VCaP (cell line): ENCODE results near the gene NUDT21.
A peak's percentile ranks its signal among the peaks of the same experiment; 100 is the strongest.

Experiments
- H3K27ac ChIP-seq: fragments of 450-650 bp; 2 replicates; pipeline ENCODE4 v1.5.1; 2017
- TF ChIP-seq, protein P1 (sequence below): fragments of 450-650 bp; conservative IDR thresholded peaks from 2 replicates; pipeline ENCODE4 v1.5.1; 2017; ENCODE audit warnings: mild to moderate bottlenecking, moderate library complexity

NUDT21 gene

DNA sequence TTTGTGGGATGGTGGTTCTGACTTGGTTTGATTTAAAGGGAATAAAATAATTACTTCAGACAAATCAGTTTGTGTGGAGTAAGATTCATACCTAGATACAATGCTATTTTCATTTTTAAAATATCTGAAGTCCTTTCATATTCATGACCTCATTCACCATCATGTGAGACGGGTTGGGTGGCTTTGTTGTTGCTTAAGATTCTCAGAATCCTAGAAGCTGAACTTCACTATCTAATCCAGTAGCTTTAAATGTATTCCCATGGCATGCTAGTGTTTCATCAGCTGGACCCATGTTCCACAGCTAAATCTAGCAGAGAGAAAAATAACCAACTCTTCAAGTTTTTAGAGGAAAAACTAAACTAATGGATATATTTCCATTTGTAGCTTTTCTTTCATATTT, 23.0 kb downstream of the NUDT21 start:
- H3K27ac ChIP-seq: no peak overlapping the region
- TF ChIP-seq, protein P1, sequence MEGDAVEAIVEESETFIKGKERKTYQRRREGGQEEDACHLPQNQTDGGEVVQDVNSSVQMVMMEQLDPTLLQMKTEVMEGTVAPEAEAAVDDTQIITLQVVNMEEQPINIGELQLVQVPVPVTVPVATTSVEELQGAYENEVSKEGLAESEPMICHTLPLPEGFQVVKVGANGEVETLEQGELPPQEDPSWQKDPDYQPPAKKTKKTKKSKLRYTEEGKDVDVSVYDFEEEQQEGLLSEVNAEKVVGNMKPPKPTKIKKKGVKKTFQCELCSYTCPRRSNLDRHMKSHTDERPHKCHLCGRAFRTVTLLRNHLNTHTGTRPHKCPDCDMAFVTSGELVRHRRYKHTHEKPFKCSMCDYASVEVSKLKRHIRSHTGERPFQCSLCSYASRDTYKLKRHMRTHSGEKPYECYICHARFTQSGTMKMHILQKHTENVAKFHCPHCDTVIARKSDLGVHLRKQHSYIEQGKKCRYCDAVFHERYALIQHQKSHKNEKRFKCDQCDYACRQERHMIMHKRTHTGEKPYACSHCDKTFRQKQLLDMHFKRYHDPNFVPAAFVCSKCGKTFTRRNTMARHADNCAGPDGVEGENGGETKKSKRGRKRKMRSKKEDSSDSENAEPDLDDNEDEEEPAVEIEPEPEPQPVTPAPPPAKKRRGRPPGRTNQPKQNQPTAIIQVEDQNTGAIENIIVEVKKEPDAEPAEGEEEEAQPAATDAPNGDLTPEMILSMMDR: no peak

DNA sequence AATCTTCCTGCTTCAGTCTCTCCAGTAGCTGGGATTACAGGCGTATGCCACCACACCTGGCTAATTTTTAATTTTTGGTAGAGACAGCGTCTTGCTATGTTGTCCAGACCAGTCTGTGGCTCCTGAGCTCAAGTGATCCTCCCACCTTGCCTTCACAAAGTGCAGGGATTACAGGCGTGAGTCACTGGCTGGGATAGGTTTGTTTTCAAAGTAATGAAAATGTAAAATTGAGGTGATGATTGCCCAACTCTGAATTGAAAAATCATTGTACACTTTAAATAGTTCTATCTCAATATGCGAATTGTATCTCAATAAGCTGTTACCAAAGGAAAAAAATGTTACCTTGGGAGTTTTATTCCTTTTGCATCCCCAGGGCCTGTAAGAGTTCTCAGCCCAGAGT, 24.5 kb downstream of the NUDT21 start:
- TF ChIP-seq, protein P1: no peak

DNA sequence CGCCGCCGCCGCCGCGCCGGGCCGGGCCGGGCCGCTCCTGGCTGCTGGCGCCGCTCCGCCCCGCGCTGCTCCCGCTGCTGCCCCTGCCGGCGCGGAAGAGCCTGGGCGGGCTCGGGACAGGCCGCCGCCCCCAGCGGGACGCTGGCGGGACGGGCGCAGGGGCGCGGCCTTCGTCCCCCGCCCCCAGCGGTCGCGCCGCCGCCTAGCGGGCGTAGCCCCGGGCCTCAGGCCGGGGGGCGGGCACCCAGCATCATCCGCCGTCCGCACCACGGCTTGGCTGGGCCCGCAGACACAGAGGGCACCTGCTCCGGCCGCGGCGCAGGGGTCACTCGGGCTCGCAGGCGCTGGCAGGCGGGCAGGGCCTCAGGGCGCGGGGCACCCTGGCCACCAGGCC, 25.7 kb downstream of the NUDT21 start, which contains the start of gene AMFR:
Gene AMFR, minus strand, starts transcription at position 107 of the 394 bp plus-strand sequence. CDS start 218 bp downstream, outside the sequence.
- TF ChIP-seq, protein P1: peak; percentile 65
- H3K27ac ChIP-seq: peak within 1 kb of the TSS; percentile 85

More for the DNA sequence above, 24.5 kb downstream of the NUDT21 start:
- H3K27ac ChIP-seq: no peak overlapping the region

DNA sequence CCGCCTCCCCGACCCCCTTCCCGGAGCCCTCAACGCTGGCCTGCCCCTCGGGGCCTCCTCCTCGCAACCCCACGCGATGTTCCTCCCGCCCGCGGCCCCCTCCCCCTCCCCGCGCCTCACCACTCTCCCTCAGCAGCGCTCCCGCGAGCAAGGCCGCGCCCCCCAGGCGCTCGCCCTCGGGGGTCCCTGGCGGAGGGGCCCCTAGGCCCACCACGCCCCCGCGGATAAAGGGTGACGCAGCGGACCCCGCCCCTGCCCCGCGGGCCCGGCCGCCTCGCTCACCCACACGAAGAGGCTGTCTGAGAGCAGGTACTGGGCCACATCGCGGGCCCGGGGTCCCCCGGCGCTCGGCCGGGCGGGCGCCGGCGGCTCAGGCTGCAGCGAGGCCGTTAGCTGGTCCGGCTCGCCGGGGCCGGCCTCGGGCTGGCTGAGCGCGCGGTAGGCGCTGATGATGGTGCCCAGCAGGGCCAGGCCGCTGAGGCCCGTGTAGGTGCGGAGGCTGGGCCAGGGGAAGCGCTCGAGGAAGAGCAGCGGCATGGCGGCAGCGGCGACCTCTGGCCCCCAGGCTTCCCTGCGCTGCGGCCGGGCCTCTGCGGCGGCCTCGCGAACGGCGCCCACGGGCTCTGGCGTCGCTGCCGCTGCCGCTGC, 26.2 kb downstream of the NUDT21 start:
- H3K27ac ChIP-seq: peak overlapping the region; percentile 85
- TF ChIP-seq, protein P1: no peak

DNA sequence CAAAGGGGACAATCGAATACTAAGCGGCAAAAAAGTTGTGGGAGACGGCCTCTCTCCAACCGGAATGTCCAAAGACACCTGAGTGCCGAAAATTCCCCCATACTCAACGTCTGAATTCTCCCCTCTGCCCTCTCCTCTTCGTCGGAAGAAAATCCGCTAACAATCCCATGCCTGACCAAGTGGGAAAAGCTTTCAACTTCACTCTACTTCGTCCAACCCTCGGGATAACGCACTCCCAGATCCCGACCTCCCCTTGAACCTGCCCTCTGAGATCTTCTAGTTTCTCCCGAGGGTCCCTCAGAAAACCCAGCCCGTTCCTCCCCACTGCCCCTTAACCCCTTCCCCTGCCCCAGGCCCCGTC, 26.7 kb downstream of the NUDT21 start:
- peak overlapping the region; percentile 85 for H3K27ac ChIP-seq
- TF ChIP-seq, protein P1: no peak

DNA sequence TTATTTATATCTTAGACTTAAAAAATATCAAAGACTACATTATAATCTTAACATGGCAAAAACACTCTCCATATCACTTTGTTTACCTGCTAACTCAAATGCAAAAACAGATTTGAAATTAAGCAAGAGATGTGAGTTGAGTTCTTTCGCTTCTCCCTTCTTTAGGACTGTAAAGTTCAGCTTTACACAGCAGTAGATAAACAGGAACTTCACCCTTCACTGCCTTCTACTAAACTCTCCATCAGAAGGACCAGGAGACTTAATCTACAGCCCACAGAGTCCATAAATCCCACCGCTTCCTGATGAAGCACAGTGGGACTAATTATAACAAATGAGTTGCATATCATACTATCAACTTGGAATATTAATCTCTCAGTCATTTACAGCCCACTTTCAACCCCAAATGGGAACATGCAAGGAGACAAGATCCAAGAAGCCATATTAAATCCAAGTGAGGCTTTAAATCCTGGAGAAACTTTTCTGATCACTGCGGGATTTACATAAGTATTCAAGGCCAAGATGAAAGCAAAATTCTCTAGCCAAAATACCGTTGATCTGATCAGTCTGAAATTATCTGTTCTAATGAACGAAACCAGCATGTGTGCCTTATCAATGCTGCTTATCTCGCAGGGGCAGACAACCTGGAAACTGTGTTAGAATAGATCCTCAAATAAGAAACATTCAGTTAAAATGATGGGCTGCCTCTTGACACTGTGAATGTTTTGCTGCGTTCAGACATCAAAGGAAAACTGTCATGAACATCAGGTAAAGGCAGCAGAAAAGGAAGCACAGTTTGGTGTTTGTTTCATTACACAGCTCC, 27.3 kb downstream of the NUDT21 start:
- peak overlapping the region; percentile 85 for H3K27ac ChIP-seq
- TF ChIP-seq, protein P1: no peak

DNA sequence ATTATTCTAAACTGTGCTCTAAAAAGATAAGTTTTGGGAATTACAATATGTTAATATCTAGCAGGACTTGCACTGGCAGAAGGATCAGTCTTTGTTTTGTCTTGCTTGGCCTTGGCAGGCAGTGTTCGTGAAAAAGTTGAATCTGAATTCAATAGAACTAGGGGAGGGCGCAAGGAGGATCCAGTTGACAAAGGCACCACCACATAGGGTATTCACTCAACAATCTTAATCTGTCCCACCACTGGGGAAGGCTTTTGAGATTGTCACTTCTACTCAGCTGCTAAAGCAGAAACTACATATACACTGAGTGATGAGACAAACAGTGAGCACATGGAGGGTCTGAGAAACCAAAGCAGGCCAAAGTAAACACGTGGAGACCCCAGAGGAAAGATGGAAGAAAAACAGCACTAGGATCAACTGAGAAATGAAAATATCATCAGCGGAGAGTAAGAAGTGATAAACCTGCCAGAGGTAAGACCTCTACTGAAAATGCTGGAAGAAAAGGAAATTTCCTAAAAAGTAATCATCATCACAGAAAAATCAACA, 28.2 kb downstream of the NUDT21 start:
- TF ChIP-seq, protein P1: no peak
- peak overlapping the region; percentile 85 for H3K27ac ChIP-seq
